ENCODE results near the gene FRG2B. TPM values are rescaled to one million over a fixed set of nuclear protein-coding genes. Genes with fewer than 3 reads are reported as not detected.
"Not testable (repeated sequence)": the region's sequence is repeated elsewhere in the genome, so short reads cannot be mapped to it uniquely, and the experiment has no call there.

FRG2B gene
- total and polyA plus RNA-seq, 9 donors, result not detected

DNA sequence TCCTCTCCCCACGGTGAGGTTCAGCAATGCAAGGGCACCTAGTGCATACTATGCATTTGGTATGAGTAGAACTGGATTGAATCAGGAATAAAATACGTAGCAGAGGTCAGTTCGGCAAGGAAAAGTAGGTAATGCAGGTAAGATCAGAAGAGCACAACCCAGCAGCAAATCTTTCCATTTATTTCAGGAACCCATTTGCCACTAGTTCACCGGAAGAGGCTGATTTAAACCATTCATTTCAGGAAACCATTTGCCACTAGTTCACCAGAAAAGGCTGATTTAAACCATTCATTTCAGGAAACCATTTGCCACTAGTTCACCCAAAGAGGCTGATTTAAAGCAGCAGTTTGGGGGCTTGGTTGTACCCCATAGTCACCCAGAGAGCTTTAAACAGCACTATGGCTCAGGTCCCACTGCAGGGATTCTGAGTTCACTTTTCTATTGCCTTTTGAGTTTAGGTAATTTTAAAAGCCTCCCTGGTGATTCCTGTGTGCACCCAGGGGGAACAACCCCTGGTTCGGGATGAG lies 4.2 kb upstream of the FRG2B start:
- H3K9me3 ChIP-seq (replicated peaks; ENCODE audit: control insufficient read depth, low read depth, low read length); H3K36me3 ChIP-seq (ENCODE audit: control insufficient read depth, insufficient read depth, low read length); H3K27me3 ChIP-seq (ENCODE audit: control insufficient read depth, insufficient read depth, low read length); H3K4me1 ChIP-seq (ENCODE audit: control insufficient read depth, insufficient read depth, low read length); DNase-seq; H3K4me3 ChIP-seq (ENCODE audit: low read length); H3K27ac ChIP-seq (ENCODE audit: low read length): not testable (repeated sequence)
- no CpG with 5 or more reads among the region's 5 CpGs for WGBS (ENCODE audit: insufficient coverage)

DNA sequence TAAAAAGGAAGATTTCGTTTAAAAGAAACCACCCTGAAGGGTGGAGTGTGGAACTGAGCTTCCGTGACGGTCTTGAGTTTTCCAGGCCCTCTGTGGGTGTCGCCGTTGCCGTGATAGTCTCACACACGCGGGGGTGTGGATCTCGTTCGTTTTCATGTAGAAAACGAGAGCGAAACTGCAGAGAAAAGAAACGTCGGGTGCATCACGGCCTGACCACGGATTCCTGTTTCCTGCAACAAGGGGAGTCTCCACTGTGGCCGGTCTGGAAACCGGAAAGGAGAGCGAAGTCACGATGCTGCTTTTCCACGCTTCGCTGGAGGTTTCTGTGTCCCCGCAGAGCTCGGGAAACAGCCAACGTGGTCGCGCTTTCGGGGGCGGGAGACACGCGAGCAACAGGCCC lies 4.1 kb downstream of the FRG2B start:
- H3K27me3 ChIP-seq (ENCODE audit: control insufficient read depth, insufficient read depth, low read length), result peaks cover 26% of the 10 kb centered on the region
- WGBS (ENCODE audit: insufficient coverage), result 41% methylated on average over 5 of the region's 31 CpGs
- not testable (repeated sequence) for DNase-seq; H3K36me3 ChIP-seq (ENCODE audit: control insufficient read depth, insufficient read depth, low read length); H3K4me3 ChIP-seq (ENCODE audit: low read length); H3K27ac ChIP-seq (ENCODE audit: low read length); H3K9me3 ChIP-seq (replicated peaks; ENCODE audit: control insufficient read depth, low read depth, low read length); H3K4me1 ChIP-seq (ENCODE audit: control insufficient read depth, insufficient read depth, low read length)

DNA sequence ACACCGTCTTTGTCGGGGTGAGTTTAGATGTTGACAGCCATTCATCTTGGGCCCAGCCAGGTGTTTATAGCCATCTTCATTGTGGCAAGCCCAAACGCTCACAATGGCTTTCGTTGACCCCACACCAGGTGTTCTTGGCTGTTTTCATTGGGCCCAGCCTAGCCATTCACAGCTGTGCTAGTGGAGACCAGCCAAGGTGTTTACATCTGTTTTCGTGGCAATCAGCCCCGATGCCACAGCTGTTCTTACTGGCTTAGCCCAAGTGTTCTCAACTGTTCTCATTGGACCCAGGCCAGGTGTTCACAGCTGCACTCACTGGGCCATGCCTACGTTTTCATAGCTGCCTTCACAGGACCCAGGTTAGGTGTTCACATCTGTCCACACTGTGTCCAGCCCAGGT lies 7.7 kb downstream of the FRG2B start:
- Histone ChIP-seq H3K4me3 (ENCODE audit: low read length) (no peak overlapping the region), H3K4me1 (ENCODE audit: control insufficient read depth, insufficient read depth, low read length) (peaks cover 2% of the 10 kb centered on the region), H3K9me3 (replicated peaks; ENCODE audit: control insufficient read depth, low read depth, low read length) (peaks cover 15% of the 10 kb centered on the region), H3K36me3 (ENCODE audit: control insufficient read depth, insufficient read depth, low read length) (no peaks in the 10 kb centered on the region), H3K27ac (ENCODE audit: low read length) (no peak overlapping the region), H3K27me3 (ENCODE audit: control insufficient read depth, insufficient read depth, low read length) (peaks cover 26% of the 10 kb centered on the region)
- WGBS (ENCODE audit: insufficient coverage), result 65% methylated on average over 7 of the region's 7 CpGs
- peak; percentile 4 for DNase-seq

DNA sequence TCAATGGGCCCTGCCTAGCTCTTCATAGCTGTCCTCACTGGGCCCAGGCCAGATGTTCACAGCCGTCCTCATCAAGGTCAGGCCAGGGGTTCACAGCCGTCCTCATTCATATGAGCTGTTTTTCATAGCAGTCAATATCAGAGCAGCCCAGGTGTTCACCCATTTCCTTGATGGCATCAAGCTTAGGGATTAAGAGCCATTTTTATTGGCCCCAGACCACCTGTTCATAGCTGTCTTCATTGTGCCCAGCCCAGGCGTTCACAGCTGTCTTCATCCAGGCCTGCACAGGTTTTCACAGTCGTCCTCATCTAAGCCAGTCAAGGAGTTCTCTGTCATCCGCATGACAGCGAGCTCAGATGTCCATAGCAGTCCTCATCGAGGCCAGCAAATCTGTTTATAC lies 9.4 kb downstream of the FRG2B start:
- no peaks in the 10 kb centered on the region for H3K36me3 ChIP-seq (ENCODE audit: control insufficient read depth, insufficient read depth, low read length)
- peaks cover 20% of the 10 kb centered on the region for H3K27me3 ChIP-seq (ENCODE audit: control insufficient read depth, insufficient read depth, low read length)
- DNase-seq, result no peak
- peaks cover 2% of the 10 kb centered on the region for H3K4me1 ChIP-seq (ENCODE audit: control insufficient read depth, insufficient read depth, low read length)
- peaks cover 15% of the 10 kb centered on the region for H3K9me3 ChIP-seq (replicated peaks; ENCODE audit: control insufficient read depth, low read depth, low read length)
- no peak overlapping the region for H3K27ac ChIP-seq (ENCODE audit: low read length)
- 94% methylated on average over 7 of the region's 7 CpGs for WGBS (ENCODE audit: insufficient coverage)
- H3K4me3 ChIP-seq (ENCODE audit: low read length), result no peak overlapping the region

DNA sequence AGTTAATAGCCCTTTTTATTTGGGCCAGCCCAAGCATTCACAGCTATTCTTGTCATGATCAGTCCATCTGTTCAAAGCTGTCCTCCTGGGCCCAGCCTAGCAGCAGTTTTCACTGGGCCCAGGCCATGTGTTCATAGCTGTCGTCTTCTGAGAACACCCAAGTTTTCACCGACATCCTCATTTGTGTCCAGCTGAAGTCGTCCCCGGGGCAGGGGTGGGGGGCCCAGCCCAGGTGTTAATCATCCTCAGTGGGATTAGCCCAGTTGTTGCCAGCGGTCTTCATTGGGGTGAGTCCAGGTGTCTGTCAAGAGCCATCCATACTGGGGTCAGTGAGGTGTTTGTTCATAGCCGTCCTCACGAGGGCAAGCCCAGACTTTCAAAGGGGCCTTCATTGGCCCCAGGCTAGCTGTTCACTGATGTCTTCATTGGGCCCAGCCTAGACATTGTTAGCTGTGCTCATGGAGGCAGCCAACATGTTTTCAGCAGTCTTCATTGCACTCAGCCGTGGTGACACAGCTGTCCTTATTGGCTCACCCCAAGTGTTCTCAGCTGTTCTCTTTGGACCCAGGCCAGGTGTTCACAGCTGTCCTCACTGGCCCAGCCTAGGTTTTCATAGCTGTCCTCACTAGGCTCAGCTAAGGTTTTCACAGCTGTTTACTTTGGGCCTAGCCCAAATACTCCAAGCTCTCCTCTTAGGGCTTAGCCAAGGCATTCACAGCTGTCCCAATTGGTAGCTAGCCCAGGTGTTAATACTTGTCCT lies 10.0 kb downstream of the FRG2B start:
- Histone ChIP-seq H3K27ac (ENCODE audit: low read length) (no peak overlapping the region), H3K36me3 (ENCODE audit: control insufficient read depth, insufficient read depth, low read length) (no peaks in the 10 kb centered on the region), H3K4me3 (ENCODE audit: low read length) (no peak overlapping the region), H3K4me1 (ENCODE audit: control insufficient read depth, insufficient read depth, low read length) (peaks cover 2% of the 10 kb centered on the region), H3K9me3 (replicated peaks; ENCODE audit: control insufficient read depth, low read depth, low read length) (peaks cover 15% of the 10 kb centered on the region), H3K27me3 (ENCODE audit: control insufficient read depth, insufficient read depth, low read length) (peaks cover 14% of the 10 kb centered on the region)
- DNase-seq, result peak; percentile 12
- WGBS (ENCODE audit: insufficient coverage), result 93% methylated on average over 7 of the region's 8 CpGs

DNA sequence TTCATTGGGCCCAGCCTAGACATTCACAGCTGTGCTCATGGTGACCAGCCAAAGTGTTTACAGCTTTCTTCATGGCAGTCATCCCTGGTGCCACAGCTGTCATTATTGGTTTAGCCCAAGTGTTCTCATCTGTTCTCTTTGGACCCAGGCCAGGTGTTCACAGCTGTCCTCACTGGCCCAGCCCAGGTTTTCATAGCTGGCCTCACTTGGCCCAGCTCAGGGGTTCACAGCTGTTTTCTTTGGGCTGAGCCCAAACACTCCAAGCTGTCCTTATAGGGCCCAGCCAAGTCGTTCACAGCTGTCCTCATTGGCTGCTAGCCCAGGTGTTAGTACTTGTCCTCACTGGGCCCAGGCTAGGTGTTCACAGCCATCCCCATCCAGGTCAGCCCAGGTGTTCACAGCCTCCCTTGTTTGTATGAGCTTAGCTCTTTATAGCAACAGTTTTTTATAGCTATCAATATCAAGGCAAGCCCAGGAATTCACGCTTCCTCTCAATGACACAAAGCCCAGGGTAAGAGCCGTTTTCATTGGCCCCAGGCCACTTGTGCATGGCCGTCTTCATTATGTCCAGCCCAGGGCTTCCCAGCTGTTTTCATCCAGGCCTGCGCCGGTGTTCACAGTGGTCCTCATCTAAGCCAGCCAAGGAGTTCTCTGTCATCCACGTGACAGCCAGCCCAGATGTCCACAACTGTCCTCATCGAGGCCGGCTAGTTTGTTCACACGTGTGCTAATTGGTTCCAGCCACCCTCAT lies 11.6 kb downstream of the FRG2B start:
- H3K4me3 ChIP-seq (ENCODE audit: low read length), result no peak overlapping the region
- H3K27me3 ChIP-seq (ENCODE audit: control insufficient read depth, insufficient read depth, low read length), result peaks cover 4% of the 10 kb centered on the region
- no peaks in the 10 kb centered on the region for H3K36me3 ChIP-seq (ENCODE audit: control insufficient read depth, insufficient read depth, low read length)
- H3K9me3 ChIP-seq (replicated peaks; ENCODE audit: control insufficient read depth, low read depth, low read length), result peaks cover 15% of the 10 kb centered on the region
- no peak overlapping the region for H3K27ac ChIP-seq (ENCODE audit: low read length)
- DNase-seq, result peak; percentile 10
- H3K4me1 ChIP-seq (ENCODE audit: control insufficient read depth, insufficient read depth, low read length), result peaks cover 2% of the 10 kb centered on the region
- 83% methylated on average over 10 of the region's 10 CpGs for WGBS (ENCODE audit: insufficient coverage)

DNA sequence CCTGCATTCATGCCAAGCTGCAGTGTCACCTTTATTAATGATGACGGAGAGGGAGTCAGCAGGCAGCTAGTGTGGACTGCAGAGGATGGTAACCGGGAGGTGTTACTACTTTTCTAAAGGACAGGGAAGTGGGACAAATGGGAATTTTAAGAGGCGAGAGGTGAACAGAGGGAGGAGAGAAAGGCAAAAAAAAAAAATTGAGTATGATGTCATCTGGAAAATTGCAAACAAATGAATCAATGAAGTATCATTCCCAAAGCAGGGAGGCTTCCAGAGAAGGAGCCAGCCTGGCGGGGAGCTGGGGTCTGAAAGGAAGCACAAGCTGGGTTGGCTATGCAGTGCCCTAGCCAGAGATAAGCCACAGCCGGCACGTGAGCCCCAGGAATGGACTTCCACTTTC lies 12.9 kb downstream of the FRG2B start:
- Histone ChIP-seq H3K36me3 (ENCODE audit: control insufficient read depth, insufficient read depth, low read length) (no peaks in the 10 kb centered on the region), H3K9me3 (replicated peaks; ENCODE audit: control insufficient read depth, low read depth, low read length) (peaks cover 12% of the 10 kb centered on the region), H3K4me1 (ENCODE audit: control insufficient read depth, insufficient read depth, low read length) (peaks cover 2% of the 10 kb centered on the region), H3K27me3 (ENCODE audit: control insufficient read depth, insufficient read depth, low read length) (no peaks in the 10 kb centered on the region), H3K27ac (ENCODE audit: low read length) (no peak overlapping the region), H3K4me3 (ENCODE audit: low read length) (no peak overlapping the region)
- 69% methylated on average over 4 of the region's 6 CpGs for WGBS (ENCODE audit: insufficient coverage)
- no peak for DNase-seq

DNA sequence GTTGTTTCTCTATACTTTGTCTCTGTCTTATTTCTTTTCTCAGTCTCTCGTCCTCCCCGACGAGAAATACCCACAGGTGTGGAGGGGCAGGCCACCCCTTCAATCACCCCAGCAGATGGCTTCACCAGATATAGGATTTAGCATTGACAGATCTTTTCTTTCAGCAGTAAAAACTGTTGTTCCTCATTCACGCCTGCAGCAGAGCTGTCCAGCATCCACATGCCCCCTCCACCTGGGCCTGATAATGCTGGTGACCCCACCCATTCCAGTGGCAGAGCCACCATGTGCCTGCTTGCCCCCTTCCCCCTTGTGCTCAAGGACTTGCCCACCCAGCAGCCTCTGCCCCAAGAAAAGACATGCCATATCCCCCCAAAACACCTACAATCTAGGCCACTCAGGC lies 15.5 kb downstream of the FRG2B start:
- DNase-seq, result no peak
- Histone ChIP-seq H3K4me3 (ENCODE audit: low read length) (no peak overlapping the region), H3K4me1 (ENCODE audit: control insufficient read depth, insufficient read depth, low read length) (no peaks in the 10 kb centered on the region), H3K27me3 (ENCODE audit: control insufficient read depth, insufficient read depth, low read length) (no peaks in the 10 kb centered on the region), H3K27ac (ENCODE audit: low read length) (no peak overlapping the region), H3K9me3 (replicated peaks; ENCODE audit: control insufficient read depth, low read depth, low read length) (peaks cover 10% of the 10 kb centered on the region), H3K36me3 (ENCODE audit: control insufficient read depth, insufficient read depth, low read length) (no peaks in the 10 kb centered on the region)
- WGBS (ENCODE audit: insufficient coverage), result no CpG with 5 or more reads among the region's 4 CpGs

DNA sequence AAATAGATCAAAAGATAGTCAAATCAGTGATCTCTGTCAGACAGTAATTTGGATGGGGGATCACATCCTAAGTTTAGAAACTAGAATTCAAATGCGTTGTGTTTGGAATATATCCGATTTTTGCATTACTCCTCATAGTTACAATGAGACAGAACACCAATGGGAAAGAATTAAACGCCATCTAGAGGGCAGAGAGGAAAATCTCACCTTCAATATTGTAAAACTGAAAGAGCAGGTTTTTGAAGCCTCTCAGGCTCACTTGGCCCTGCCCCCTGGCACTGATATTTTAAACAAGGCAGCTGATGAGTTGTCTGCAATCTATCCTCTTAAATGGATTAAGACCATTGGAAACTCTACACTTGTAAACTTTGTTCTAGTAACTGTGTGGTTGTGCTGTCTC lies 17.7 kb downstream of the FRG2B start:
- Histone ChIP-seq H3K27me3 (ENCODE audit: control insufficient read depth, insufficient read depth, low read length) (peaks cover 3% of the 10 kb centered on the region), H3K27ac (ENCODE audit: low read length) (no peak overlapping the region), H3K36me3 (ENCODE audit: control insufficient read depth, insufficient read depth, low read length) (no peaks in the 10 kb centered on the region), H3K9me3 (replicated peaks; ENCODE audit: control insufficient read depth, low read depth, low read length) (peaks cover 3% of the 10 kb centered on the region), H3K4me1 (ENCODE audit: control insufficient read depth, insufficient read depth, low read length) (no peaks in the 10 kb centered on the region), H3K4me3 (ENCODE audit: low read length) (no peak overlapping the region)
- peak; percentile 25 for DNase-seq
- WGBS (ENCODE audit: insufficient coverage), result no CpG with 5 or more reads among the region's 3 CpGs

DNA sequence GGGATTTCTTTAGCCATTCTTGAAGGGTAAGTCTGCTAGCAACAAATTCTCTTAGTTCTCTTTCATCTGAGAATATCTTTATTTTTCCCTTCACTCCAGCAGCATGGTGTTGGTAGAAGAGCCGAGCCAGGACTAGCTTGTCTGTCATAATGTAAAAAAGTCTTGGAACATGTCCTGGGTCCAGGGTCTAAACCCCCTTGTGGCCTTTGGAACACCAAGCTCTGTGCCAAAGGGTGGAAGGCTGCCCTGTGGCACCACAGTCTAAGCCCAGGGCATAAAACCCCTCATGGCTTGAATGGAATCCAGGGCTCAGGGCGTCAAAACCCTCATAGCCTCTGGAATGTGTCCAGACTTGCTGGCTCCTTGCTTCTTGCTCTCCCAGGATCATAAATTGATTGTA lies 23.2 kb downstream of the FRG2B start:
- not testable (repeated sequence) for H3K4me3 ChIP-seq (ENCODE audit: low read length); H3K27ac ChIP-seq (ENCODE audit: low read length); H3K36me3 ChIP-seq (ENCODE audit: control insufficient read depth, insufficient read depth, low read length); DNase-seq; H3K4me1 ChIP-seq (ENCODE audit: control insufficient read depth, insufficient read depth, low read length); H3K27me3 ChIP-seq (ENCODE audit: control insufficient read depth, insufficient read depth, low read length); H3K9me3 ChIP-seq (replicated peaks; ENCODE audit: control insufficient read depth, low read depth, low read length)
- 82% methylated on average over 2 of the region's 2 CpGs for WGBS (ENCODE audit: insufficient coverage)
